HG03442 (cell line): ENCODE data around the gene CLDN20.

Experiments used
- ATAC-seq: cut with Tn5 transposase; IDR thresholded peaks from one replicate; pipeline ENCODE4 v1.9.1; 2021; ENCODE audit warnings: mild to moderate bottlenecking, moderate library complexity; ENCODE audit not compliant: unreplicated experiment

CLDN20 gene

GRCh38 chr6:155268088-155268867 is 4.5 kb downstream of the CLDN20 start:
- peak; percentile 54 for ATAC-seq

GRCh38 chr6:155269765-155270164 is 6.0 kb downstream of the CLDN20 start:
- ATAC-seq, result no peak

- no peak for ATAC-seq
Measured at GRCh38 chr6:155270561-155271091, 6.8 kb downstream of the CLDN20 start.

DNA sequence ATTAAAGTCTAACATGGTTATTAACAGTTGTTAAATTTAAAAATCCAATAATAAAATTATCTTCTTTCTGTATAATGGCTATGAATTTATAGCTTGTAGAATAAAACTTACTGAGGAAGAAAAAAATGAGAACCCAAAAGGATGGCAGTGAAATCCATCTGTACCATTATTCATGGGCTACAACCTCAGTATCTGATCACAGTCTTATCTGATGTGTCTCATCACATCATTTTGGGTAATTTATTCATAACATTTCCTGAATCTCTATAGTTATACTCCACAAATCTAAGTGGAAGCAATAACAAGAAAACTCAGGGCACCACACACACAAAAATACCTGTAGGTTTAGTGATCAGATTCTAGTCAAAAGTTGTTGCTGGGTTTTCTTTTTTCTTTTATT is 7.3 kb downstream of the CLDN20 start:
- ATAC-seq, result no peak

- ATAC-seq, result no peak
Measured at GRCh38 chr6:155272353-155273232, 8.8 kb downstream of the CLDN20 start.

DNA sequence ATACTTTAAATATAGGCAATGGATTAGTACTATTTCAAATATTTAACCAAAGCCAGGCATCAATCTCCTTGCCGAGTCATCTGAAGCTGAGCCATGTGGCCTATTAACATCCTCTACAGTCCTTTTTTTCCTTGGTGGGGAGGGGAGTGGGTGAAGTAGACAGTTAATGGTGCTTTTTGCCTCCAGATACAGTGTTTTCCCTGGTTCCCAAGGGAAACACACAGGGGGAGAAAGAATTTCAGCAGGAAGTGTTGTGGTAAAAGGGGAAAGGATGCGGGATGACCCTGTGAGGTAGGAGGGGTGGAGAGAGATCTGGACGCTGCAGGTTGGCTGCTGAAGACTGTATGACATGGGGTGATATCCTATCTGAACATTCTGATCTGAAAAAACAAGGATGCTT is 9.6 kb downstream of the CLDN20 start:
- ATAC-seq, result no peak

DNA sequence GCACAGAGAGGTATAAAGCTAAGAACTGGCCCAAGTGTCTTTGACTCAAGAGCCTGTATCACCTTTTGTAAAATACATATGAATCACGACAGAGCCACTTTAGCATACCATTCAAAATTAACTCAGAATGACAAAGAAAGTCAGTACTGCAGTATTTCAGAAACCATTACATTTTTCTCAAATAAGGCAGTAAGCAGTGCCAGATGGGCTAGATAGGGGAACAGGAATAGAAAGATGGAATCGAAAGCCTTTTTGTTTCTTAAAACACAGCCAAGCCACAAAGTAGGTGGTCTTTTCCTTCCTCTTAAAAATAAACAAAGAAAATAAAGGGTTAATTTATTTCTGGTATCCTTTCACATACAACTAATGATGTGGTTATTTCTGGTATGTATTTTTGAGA is 10.3 kb downstream of the CLDN20 start:
- ATAC-seq, result no peak

DNA sequence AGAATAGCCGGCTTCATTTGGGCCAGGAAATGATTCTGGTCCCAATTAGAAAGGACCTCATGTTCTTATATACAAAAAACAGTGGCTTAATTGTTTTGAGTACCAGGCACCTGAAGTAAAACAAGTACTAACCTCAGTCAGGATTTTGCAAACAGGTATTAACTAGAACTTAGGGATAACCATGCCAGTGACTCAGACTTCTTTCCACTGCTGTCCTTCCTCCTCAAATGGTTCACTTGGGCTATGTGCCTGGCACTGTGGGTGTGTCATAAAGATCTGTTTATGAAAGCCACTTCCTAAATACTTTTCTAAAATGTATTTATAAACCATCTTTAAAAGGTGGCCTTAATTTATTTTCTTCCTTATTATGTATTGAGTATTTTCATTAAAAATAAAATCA is 10.7 kb downstream of the CLDN20 start:
- no peak for ATAC-seq

- no peak for ATAC-seq
Measured at GRCh38 chr6:155275808-155276480, 12.1 kb downstream of the CLDN20 start.

DNA sequence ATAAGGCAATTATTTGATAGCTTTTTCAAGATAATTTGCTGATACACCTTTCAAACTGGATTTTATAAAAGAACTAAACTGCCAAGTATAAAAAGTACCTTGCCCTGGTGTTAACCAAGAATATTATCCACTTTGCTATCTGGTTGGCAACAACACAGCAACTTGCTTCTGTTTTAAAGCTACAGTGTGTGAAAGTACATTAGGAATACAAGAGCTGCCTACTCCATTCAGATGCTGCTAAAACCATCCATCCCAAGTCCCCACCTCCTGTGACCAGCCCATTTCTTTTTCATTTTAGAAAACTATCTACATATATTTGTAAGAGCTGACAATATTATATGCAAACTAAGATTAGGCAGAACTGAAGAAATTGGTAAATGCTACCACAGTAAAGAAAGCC is 12.8 kb downstream of the CLDN20 start:
- ATAC-seq, result no peak

DNA sequence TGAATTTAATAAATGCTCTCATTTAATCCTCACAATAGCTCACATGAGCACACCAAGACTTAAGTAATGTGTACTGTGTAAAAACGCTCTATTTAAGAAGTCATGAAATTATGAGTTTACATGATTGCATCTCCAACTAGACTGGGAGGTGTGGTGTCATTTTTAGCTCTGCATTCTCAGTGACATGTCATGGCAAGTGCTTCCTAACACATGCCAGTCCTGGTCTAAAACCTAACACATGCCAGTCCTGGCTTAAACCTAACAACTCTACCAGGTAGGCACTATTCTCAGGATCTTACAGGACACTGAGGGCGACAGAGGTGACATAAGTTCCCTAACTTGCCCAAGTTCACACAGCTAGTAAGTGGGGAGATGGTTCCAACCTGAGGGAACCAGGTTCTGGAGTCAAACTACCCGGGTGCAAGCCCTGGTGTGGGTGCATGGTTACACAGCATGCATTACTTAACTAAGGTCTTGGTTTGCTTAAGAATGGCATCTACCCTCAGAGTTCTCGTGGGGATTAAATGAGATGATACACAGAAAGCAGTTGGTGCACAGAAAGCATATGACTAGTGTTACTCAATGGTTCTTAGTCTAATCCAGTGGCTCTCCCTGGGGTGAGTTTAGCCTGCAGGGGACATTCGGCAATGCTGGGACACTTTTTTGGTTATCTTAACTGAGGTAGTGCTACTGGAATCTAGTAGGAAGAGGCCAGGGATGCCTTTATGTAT is 14.7 kb downstream of the CLDN20 start:
- ATAC-seq, result no peak

DNA sequence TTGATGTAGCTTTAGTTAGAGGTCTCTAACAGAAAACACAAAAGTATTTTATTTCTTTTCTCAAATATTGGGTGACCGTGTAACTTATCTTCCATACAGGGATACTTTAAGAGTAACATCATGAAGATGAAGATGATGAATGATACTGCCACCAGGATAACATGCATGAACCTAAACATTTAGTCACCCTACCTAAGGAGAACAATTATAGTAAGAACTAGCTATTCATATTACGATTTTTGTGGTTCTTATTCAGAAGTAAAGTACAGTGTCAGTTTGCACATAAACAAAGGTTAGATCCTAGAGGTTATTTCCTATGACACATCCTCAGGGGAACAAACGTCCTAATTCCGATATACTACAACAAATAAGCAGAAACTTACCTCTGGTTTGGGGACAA is 21.0 kb downstream of the CLDN20 start:
- ATAC-seq, result no peak

DNA sequence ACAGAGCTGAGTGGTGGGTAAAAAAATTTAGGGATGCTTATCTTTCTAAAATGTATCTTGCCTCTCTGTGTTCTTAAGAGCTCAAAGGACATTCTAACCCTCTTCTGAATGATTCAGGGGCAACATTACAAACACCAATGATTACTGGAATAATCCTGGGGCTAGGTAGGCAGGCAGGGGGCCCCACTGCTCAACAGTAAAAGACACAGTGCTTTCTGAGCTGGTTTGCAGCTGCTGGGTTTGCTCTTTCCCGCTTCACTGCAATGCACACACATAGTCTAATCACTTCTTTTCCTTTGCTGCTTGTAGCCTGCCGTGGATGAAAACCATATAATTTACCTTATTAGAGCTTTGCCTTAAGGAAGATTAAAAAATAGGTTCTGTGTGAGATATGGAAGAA is 23.9 kb downstream of the CLDN20 start:
- ATAC-seq, result no peak

- no peak for ATAC-seq
Measured at GRCh38 chr6:155290491-155290890, 26.7 kb downstream of the CLDN20 start.

DNA sequence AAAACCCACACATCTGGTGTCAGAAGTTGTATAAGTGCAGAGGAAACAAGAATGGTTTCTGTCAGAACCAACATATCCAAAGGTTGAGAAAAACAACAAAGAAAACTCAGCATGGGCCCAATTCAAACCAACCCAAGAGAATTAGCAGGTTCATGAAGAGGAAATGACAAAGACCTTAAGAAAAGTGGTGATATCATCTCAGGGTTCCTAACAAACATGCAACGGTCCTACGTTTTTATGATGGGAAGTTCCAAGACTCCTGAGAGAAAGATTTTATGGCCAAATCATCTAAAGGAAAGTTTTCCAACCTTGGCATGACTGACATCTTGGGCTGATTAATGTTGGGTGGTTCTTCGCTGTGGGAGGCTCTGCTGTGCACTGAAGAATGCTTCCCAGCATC is 27.5 kb downstream of the CLDN20 start:
- ATAC-seq, result no peak

DNA sequence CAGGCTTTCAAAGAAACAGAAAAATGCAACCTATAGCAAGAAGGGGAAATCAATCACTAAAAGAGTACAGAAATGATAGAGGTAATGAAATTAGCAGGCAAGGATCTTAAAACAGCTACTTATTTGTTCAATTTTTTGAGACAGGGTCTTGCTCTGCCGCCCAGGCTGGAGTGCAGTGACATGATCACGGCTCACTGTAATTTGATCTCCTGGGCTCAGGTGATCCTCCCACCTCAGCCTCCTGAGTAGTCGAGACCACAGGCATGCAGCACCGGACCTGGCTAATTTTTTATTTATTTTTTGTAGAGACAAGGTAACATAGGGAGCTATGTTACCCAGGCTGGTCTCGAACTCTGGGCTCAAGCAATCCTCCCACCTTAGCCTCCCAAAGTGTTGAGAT is 28.9 kb downstream of the CLDN20 start:
- no peak for ATAC-seq

DNA sequence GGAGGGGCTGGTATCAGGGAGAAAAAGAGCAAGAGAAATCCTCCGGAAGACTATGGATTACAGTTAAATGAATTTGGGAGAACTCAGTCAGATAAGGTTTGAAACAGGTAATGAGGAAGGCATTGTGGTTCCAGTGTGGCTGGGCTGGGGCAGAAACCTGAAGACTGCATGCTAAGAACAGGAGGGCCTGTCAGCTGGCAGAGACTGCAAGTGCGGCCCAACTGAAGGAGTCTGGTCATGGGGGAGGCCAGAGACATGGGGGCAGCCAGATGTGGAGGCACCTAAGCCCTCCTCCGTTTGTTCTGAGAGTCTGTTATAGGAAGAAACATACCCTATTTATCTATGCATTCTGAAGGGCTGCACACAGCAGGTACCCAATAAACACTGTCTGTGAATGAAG is 33.9 kb downstream of the CLDN20 start:
- ATAC-seq, result no peak

- ATAC-seq, result no peak
Measured at GRCh38 chr6:155301867-155302266, 38.1 kb downstream of the CLDN20 start.

GRCh38 chr6:155303361-155303870 is 39.6 kb downstream of the CLDN20 start:
- no peak for ATAC-seq

GRCh38 chr6:155306958-155307357 is 43.1 kb downstream of the CLDN20 start:
- ATAC-seq, result no peak
